IMR-90 (cell line): ENCODE data around the gene MEGF11. TPM values are rescaled to one million over a fixed set of nuclear protein-coding genes. Genes with fewer than 3 reads are reported as not detected.

Experiments
- ATAC-seq: fragments of 200-7000 bp; cut with Tn5 transposase; 2 replicates; pipeline ENCODE4 v1.9.1; 2020; ENCODE audit warnings: low read depth, mild to moderate bottlenecking, moderate library complexity
- BruUV-seq: library from RNA; stranded (reverse); fragments of 400-500 nt; replicated peaks from 2 replicates; lab custom pipeline; 2021; lab: Mats Ljungman, UMichigan
- CTCF ChIA-PET: fragments of 300-600 bp; formaldehyde crosslinking; extraction: SDS; loops from one replicate; lab custom pipeline; 2021; ENCODE audit warnings: antibody characterized with exemption; lab: Yijun Ruan, JAX
- POLR2A ChIA-PET: fragments of 300-600 bp; sonication (Branson Sonifier 250); formaldehyde crosslinking; loops from one replicate; lab custom pipeline; 2022; ENCODE audit warnings: antibody characterized with exemption; ENCODE audit not compliant: unreplicated experiment; lab: Charles Lee
- DNase-seq: peaks from one replicate; pipeline ENCODE4 v3.0.0; 2013
- H2AFZ ChIP-seq: replicated peaks from 2 replicates; pipeline ENCODE3; 2013; ENCODE audit warnings: low read length, mild to moderate bottlenecking; ENCODE audit not compliant: poor library complexity
- H2AK5ac ChIP-seq: 2 replicates; pipeline ENCODE4 v1.6.1; 2013; ENCODE audit warnings: low read depth, low read length, inconsistent platforms
- H2AK9ac ChIP-seq: replicated peaks from 2 replicates; pipeline ENCODE3; 2013; ENCODE audit warnings: mild to moderate bottlenecking, low read depth, low read length, moderate library complexity; ENCODE audit not compliant: poor library complexity
- H2BK120ac ChIP-seq: 2 replicates; pipeline ENCODE4 v1.6.1; 2013; ENCODE audit warnings: low read depth, low read length, inconsistent platforms
- H2BK15ac ChIP-seq: 3 replicates; pipeline ENCODE4 v1.6.1; 2013; ENCODE audit warnings: low read depth, low read length, inconsistent platforms
- H2BK20ac ChIP-seq: 2 replicates; pipeline ENCODE4 v1.6.1; 2013; ENCODE audit warnings: low read depth, mild to moderate bottlenecking, inconsistent platforms, low read length, moderate library complexity
- H2BK5ac ChIP-seq: 2 replicates; pipeline ENCODE4 v1.6.1; 2013; ENCODE audit warnings: mild to moderate bottlenecking, low read depth, low read length, inconsistent platforms; ENCODE audit not compliant: poor library complexity, severe bottlenecking
- H3K14ac ChIP-seq: replicated peaks from 2 replicates; pipeline ENCODE4 v1.6.1; 2013; ENCODE audit warnings: low read depth, low read length, inconsistent platforms
- H3K18ac ChIP-seq: 2 replicates; pipeline ENCODE4 v1.6.1; 2013; ENCODE audit warnings: low read depth, low read length, control low read depth
- H3K23ac ChIP-seq: 2 replicates; pipeline ENCODE4 v1.6.1; 2013; ENCODE audit warnings: low read depth, low read length, inconsistent platforms
- H3K27ac ChIP-seq: 2 replicates; pipeline ENCODE4 v1.5.1; 2013; ENCODE audit warnings: mild to moderate bottlenecking, control low read depth, low read length; ENCODE audit not compliant: insufficient read depth
- H3K27me3 ChIP-seq: 2 replicates; pipeline ENCODE4 v1.6.1; 2013; ENCODE audit warnings: low read length; ENCODE audit not compliant: control insufficient read depth, insufficient read depth
- H3K36me3 ChIP-seq: 2 replicates; pipeline ENCODE4 v1.6.1; 2013; ENCODE audit warnings: low read length, mixed read lengths; ENCODE audit not compliant: control insufficient read depth, insufficient read depth
- H3K4ac ChIP-seq: 2 replicates; pipeline ENCODE4 v1.6.1; 2013; ENCODE audit warnings: low read depth, low read length, inconsistent platforms
- H3K4me1 ChIP-seq: 2 replicates; pipeline ENCODE4 v1.6.1; 2013; ENCODE audit warnings: low read length, mixed read lengths; ENCODE audit not compliant: control insufficient read depth, insufficient read depth
- H3K4me2 ChIP-seq: 2 replicates; pipeline ENCODE4 v1.6.1; 2013; ENCODE audit warnings: low read depth, mild to moderate bottlenecking, control low read depth, low read length, moderate library complexity
- H3K4me3 ChIP-seq: 2 replicates; pipeline ENCODE4 v1.5.1; 2013; ENCODE audit warnings: low read depth, mild to moderate bottlenecking, control low read depth, low read length, moderate library complexity; ENCODE audit not compliant: insufficient read depth
- H3K56ac ChIP-seq: 2 replicates; pipeline ENCODE4 v1.6.1; 2013; ENCODE audit warnings: low read length, inconsistent platforms; ENCODE audit not compliant: insufficient read depth; ENCODE audit errors: extremely low read depth
- H3K79me1 ChIP-seq, 2 experiments: 2 replicates each; pipeline ENCODE4 v1.6.1; 2013; ENCODE audit warnings: low read length in 2 of 2, inconsistent platforms in 1 of 2, low read depth in 1 of 2
- H3K9ac ChIP-seq: 2 replicates; pipeline ENCODE4 v1.6.1; 2013; ENCODE audit warnings: low read depth, low read length, control low read depth
- H3K9me1 ChIP-seq: 2 replicates; pipeline ENCODE4 v1.6.1; 2013; ENCODE audit warnings: low read length, inconsistent platforms; ENCODE audit not compliant: insufficient read depth
- H3K9me3 ChIP-seq: 2 replicates; pipeline ENCODE4 v1.6.1; 2013; ENCODE audit warnings: low read length; ENCODE audit not compliant: control insufficient read depth, insufficient read depth
- H4K20me1 ChIP-seq: 2 replicates; pipeline ENCODE4 v1.6.1; 2013; ENCODE audit warnings: low read length, inconsistent platforms; ENCODE audit not compliant: insufficient read depth
- H4K5ac ChIP-seq: 2 replicates; pipeline ENCODE4 v1.6.1; 2013; ENCODE audit warnings: mild to moderate bottlenecking, low read depth, low read length, control low read depth
- H4K8ac ChIP-seq, 2 experiments: 2 replicates each; pipeline ENCODE4 v1.6.1; 2013; ENCODE audit warnings: low read depth in 2 of 2, low read length in 2 of 2, control low read depth in 1 of 2, inconsistent platforms in 1 of 2
- H4K91ac ChIP-seq: 2 replicates; pipeline ENCODE4 v1.6.1; 2013; ENCODE audit warnings: low read depth, low read length, inconsistent platforms; ENCODE audit not compliant: insufficient read depth
- FOS ChIP-seq: fragments of 150-350 bp; IDR thresholded peaks from 2 replicates; pipeline ENCODE4 v1.6.1; 2016; ENCODE audit warnings: low read depth, low read length
- MAFK ChIP-seq: IDR thresholded peaks from 2 replicates; pipeline ENCODE4 v1.6.1; 2012; ENCODE audit warnings: low read depth, low read length, improper control_type of control experiment
- MXI1 ChIP-seq: IDR thresholded peaks from 2 replicates; pipeline ENCODE4 v1.6.1; 2012; ENCODE audit warnings: low read depth, mild to moderate bottlenecking, low read length, moderate library complexity, borderline replicate concordance
- RCOR1 ChIP-seq: IDR thresholded peaks from 2 replicates; pipeline ENCODE4 v1.6.1; 2012; ENCODE audit warnings: mild to moderate bottlenecking, low read length, improper control_type of control experiment; ENCODE audit not compliant: insufficient replicate concordance
- WGBS, 2 experiments: methylation state at CpG; one replicate each; pipeline versions ENCODE4 v1.1.5 to v1.1.7; 2013; ENCODE audit warnings: missing lambda C conversion rate in 2 of 2; ENCODE audit not compliant: insufficient read length in 1 of 2; ENCODE audit errors: extremely low coverage in 2 of 2; 5-methylcytosine and 5-hydroxymethylcytosine counted together
- dilution Hi-C: fragments of 300-500 bp; cut with HindIII; formaldehyde crosslinking; loops from one replicate; pipeline ENCODE4 v1.14.3; 2018; ENCODE audit warnings: low sequenced_read_pairs; ENCODE audit not compliant: unreplicated experiment
- in situ Hi-C: fragments of 300-500 bp; cut with MboI; formaldehyde crosslinking; loops from 3 replicates; pipeline ENCODE4 v1.14.3; 2019; ENCODE audit warnings: low sequenced_read_pairs, inconsistent platforms, mixed read lengths
- intact Hi-C: fragments of 100-400 bp; cut with micrococcal nuclease; formaldehyde crosslinking; loops from 2 replicates; pipeline ENCODE4 v1.10.0; 2022
- polyA plus RNA-seq, 3 experiments: library from polyadenylated mRNA; depleted of rRNA; stranded (reverse); fragments of >200 nt; gene quantifications; 2 replicates each; pipeline ENCODE4 v1.2.3, GENCODE V29; 2012; ENCODE audit warnings: low replicate concordance in 1 of 3
- total RNA-seq: library from RNA; depleted of rRNA; stranded (reverse); fragments of >200 nt; gene quantifications from 2 replicates; pipeline ENCODE4 v1.2.3, GENCODE V29; 2012
- TF ChIP-seq, protein P1 (sequence below): fragments of 150-350 bp; IDR thresholded peaks from 2 replicates; pipeline ENCODE4 v1.6.1; 2017; ENCODE audit warnings: mild to moderate bottlenecking, antibody characterized with exemption, low read length, low read depth
- TF ChIP-seq, protein P2 (sequence below): conservative IDR thresholded peaks from 2 replicates; pipeline ENCODE4 v1.5.1; 2012; ENCODE audit warnings: mild to moderate bottlenecking, low read depth, low read length, improper control_type of control experiment

Gene MEGF11
- total and polyA plus RNA-seq, 2 of the 4 experiments (the other 2 are of a cell fraction) = not detected

DNA sequence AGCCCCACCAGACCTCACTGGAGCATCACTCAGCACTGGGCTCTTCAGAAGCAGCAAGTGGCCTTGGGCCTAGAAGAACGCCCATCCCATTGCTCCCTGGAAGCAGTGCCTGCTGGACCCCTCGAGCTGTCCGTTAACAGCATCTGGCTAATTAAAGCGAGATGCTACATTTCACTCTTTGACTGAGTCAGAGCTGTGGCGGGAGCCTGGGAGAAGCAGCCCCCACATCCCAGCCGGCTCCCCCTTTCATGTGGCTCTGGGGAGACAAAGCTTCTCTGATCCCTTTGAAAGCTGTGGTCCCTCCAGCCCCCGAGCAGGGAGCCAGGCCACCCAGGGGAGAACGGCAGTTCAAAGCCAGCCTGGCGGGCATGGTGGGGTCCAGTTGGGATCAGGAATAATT is 103.7 kb downstream of the MEGF11 start:
- Histone ChIP-seq H2BK15ac (no peak overlapping the region), H3K36me3 (no peaks in the 10 kb centered on the region), H3K4me3 (no peak overlapping the region), H4K5ac (no peak overlapping the region), H3K9ac (no peak overlapping the region), H3K9me3 (no peaks in the 10 kb centered on the region), H3K56ac (no peak overlapping the region), H3K4me1 (no peaks in the 10 kb centered on the region), H3K27me3 (peaks cover 51% of the 10 kb centered on the region), H3K27ac (no peak overlapping the region), H2BK5ac (no peak overlapping the region), H3K18ac (no peak overlapping the region), H3K4me2 (no peak overlapping the region), H2AFZ (no peak overlapping the region), H3K14ac (no peak overlapping the region), H4K91ac (no peak overlapping the region), H3K4ac (no peak overlapping the region), H3K9me1 (0 out of 2 replicates have a peak, but pooled peaks cover 3% of the 10 kb centered on the region), H2AK9ac (no peak overlapping the region), H2AK5ac (no peak overlapping the region), H2BK20ac (no peak overlapping the region), H3K23ac (no peak overlapping the region), H4K20me1 (no peaks in the 10 kb centered on the region), H2BK120ac (no peak overlapping the region), H3K79me1 (no peaks in the 10 kb centered on the region), H4K8ac (no peak overlapping the region)
- DNase-seq = no peak
- dilution Hi-C loops = no loop called here
- intact Hi-C loops = no loop called here
- no peak for ATAC-seq
- BruUV-seq = no TSS peak
- TF ChIP-seq, protein P1, sequence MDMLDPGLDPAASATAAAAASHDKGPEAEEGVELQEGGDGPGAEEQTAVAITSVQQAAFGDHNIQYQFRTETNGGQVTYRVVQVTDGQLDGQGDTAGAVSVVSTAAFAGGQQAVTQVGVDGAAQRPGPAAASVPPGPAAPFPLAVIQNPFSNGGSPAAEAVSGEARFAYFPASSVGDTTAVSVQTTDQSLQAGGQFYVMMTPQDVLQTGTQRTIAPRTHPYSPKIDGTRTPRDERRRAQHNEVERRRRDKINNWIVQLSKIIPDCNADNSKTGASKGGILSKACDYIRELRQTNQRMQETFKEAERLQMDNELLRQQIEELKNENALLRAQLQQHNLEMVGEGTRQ = no peak
- TF ChIP-seq RCOR1 (no peak), FOS (no peak), MXI1 (no peak), MAFK (no peak)
- TF ChIP-seq, protein P2, sequence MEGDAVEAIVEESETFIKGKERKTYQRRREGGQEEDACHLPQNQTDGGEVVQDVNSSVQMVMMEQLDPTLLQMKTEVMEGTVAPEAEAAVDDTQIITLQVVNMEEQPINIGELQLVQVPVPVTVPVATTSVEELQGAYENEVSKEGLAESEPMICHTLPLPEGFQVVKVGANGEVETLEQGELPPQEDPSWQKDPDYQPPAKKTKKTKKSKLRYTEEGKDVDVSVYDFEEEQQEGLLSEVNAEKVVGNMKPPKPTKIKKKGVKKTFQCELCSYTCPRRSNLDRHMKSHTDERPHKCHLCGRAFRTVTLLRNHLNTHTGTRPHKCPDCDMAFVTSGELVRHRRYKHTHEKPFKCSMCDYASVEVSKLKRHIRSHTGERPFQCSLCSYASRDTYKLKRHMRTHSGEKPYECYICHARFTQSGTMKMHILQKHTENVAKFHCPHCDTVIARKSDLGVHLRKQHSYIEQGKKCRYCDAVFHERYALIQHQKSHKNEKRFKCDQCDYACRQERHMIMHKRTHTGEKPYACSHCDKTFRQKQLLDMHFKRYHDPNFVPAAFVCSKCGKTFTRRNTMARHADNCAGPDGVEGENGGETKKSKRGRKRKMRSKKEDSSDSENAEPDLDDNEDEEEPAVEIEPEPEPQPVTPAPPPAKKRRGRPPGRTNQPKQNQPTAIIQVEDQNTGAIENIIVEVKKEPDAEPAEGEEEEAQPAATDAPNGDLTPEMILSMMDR = no peak
- in situ Hi-C loops = no loop called here
- ChIA-PET CTCF (no interaction called here), POLR2A (no interaction called here)
- 48% methylated on average over 3 of the region's 9 CpGs; no CpG with 5 or more reads in 1 of the 2 experiments for WGBS, 2 experiments
